K562 treated with DMSO at 1 percent for 12 hours (cell line): Measurements from ENCODE around the gene SMC2. TPM values are rescaled to one million over a fixed set of nuclear protein-coding genes. Genes with fewer than 3 reads are reported as not detected.

Experiments used
- total RNA-seq: library from RNA; unstranded; fragments of 300-600 nt; gene quantifications from 2 replicates; pipeline ENCODE4 v1.2.3, GENCODE V29; 2022; ENCODE audit not compliant: insufficient read depth

Gene SMC2
- 7.5 and 21.1 TPM in 2 replicates for total RNA-seq

GRCh38 chr9:104093647-104094533, at the start of gene SMC2:
TSS of gene SMC2 (plus strand) at chr9:104094309. CDS start at chr9:104095385, 1,076 bp downstream.

